GM19193 (cell line): Measurements from ENCODE around the gene NPLOC4.
A peak's percentile ranks its signal among the peaks of the same experiment; 100 is the strongest.

Source experiments
- POLR2A ChIP-seq: IDR thresholded peaks from 4 replicates; pipeline ENCODE4 v1.6.1; 2011; ENCODE audit not compliant: insufficient read depth, insufficient read length; ENCODE audit errors: extremely low read depth

The NPLOC4 gene

GRCh38 chr17:81569986-81570514, 66.9 kb downstream of the NPLOC4 start:
- no peak for TF ChIP-seq POLR2A

- no peak for TF ChIP-seq POLR2A
These were observed 68.5 kb downstream of the NPLOC4 start for GRCh38 chr17:81568416-81568815.

- no peak for TF ChIP-seq POLR2A
These were observed 69.7 kb downstream of the NPLOC4 start for GRCh38 chr17:81567191-81567590.

GRCh38 chr17:81566461-81567126, 70.3 kb downstream of the NPLOC4 start:
- no peak for TF ChIP-seq POLR2A

GRCh38 chr17:81565231-81565630, 71.7 kb downstream of the NPLOC4 start:
- TF ChIP-seq POLR2A, result no peak

- TF ChIP-seq POLR2A, result no peak
These were observed 72.1 kb downstream of the NPLOC4 start for GRCh38 chr17:81564778-81565177.

- TF ChIP-seq POLR2A, result no peak
These were observed 72.9 kb downstream of the NPLOC4 start for GRCh38 chr17:81563861-81564586.

- TF ChIP-seq POLR2A, result no peak
These were observed 75.4 kb downstream of the NPLOC4 start for GRCh38 chr17:81561494-81561885.

GRCh38 chr17:81558941-81559806, 77.7 kb downstream of the NPLOC4 start:
- no peak for TF ChIP-seq POLR2A

- no peak for TF ChIP-seq POLR2A
These were observed 78.8 kb downstream of the NPLOC4 start for GRCh38 chr17:81558115-81558468.

GRCh38 chr17:81557276-81558114, 79.4 kb downstream of the NPLOC4 start:
- no peak for TF ChIP-seq POLR2A

- no peak for TF ChIP-seq POLR2A
These were observed 80.0 kb downstream of the NPLOC4 start for GRCh38 chr17:81556863-81557262.

- no peak for TF ChIP-seq POLR2A
These were observed 80.7 kb downstream of the NPLOC4 start for GRCh38 chr17:81556175-81556691.

GRCh38 chr17:81553616-81554181, 83.2 kb downstream of the NPLOC4 start:
- no peak for TF ChIP-seq POLR2A

- peak; percentile 51 for TF ChIP-seq POLR2A
These were observed 83.8 kb downstream of the NPLOC4 start for GRCh38 chr17:81553018-81553615.
